Measurements from ENCODE around the gene CACNB1. TPM values are rescaled to one million over a fixed set of nuclear protein-coding genes. Genes with fewer than 3 reads are reported as not detected.
A peak's percentile ranks its signal among the peaks of the same experiment; 100 is the strongest.
"Not testable (repeated sequence)": the region's sequence is repeated elsewhere in the genome, so short reads cannot be mapped to it uniquely, and the experiment has no call there.

CACNB1 gene
- total RNA-seq, 8 experiments from 2014 or later = 1.9 to 19.3 (median 16.0) TPM

DNA sequence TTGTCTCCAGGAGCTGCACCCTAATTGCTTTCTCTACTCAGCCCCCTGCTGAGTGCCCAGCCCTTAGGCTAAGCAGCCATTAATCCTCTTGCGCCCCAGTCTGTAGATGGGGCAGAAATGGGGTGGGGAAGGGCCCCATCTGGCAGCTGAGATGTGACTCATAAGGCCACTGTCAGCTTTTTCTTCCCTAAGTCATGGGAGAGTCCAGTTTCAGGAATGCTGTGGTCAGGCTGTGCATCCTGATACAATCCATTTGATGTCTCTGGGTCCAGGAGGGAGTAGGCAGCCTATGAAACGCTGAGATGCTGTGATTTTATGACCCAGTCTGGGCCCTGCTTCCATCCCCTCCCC, 58.3 kb downstream of the CACNB1 start:
- WGBS, 10 experiments = 11 to 100% (median 70%) methylated on average over 1 to 2 of the region's 2 CpGs; no CpG with 5 or more reads in 7 of the 10 experiments
- ATAC-seq (replicated peaks in 6 of 8) = peak in 4 of 8 experiments; percentile 21 to 91 (median 78)
- no peak overlapping the region for H3K4me3 ChIP-seq
- no peaks in the 10 kb centered on the region for H3K4me1 ChIP-seq (replicated peaks in 1 of 2)
- no peak overlapping the region for H3K27ac ChIP-seq
- in situ Hi-C loops (cut with MboI; ENCODE audit: low pct_unique_long_range_greater_than_20kb in 2 of 9, low sequenced_read_pairs in 9 of 9, unreplicated experiment in 9 of 9) = loop anchor here in 1 of 9 experiments (25.0 kb wide), 1 partner anchor 152 kb away; no protein-coding TSS in a partner anchor

DNA sequence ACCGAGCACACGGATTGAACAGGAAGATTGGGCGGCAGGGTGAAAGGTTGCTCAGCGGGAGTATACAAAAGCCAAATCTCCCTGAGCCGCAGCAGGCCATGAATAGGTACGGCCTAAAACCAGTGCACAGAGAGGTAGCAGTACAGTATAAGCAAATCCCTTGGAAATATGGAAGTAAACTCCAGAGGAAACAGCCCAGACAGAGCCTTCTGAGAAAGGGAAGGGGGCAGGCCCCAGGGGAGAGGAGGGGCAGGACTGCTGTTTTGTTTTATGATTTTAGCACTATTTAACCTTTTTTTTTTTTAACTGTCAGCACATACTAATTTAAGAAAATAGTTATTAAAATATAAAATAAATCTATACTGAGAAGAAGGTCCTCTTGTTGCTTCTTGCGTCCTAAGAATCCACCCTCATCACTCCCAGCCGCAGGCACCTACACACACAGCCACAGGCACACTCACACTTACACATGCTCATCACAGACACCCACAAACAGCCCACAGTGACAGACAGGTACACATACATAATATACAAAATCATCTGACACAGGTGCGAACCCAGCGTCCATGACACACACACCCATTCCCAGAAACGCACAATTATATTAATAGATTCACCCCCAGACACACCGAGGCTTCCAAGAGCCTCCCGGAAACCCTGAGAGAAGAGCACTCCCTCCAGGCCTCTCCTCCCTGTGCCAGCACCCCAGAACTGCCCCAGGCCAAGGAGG, 58.9 kb downstream of the CACNB1 start:
- Histone ChIP-seq H3K27ac (no peak overlapping the region), H3K4me1 (replicated peaks in 1 of 2) (no peaks in the 10 kb centered on the region), H3K4me3 (no peak overlapping the region)
- in situ Hi-C loops (cut with MboI; ENCODE audit: low pct_unique_long_range_greater_than_20kb in 2 of 9, low sequenced_read_pairs in 9 of 9, unreplicated experiment in 9 of 9) = loop anchor here in 1 of 9 experiments (25.0 kb wide), 1 partner anchor 151 kb away; no protein-coding TSS in a partner anchor
- 50 to 97% (median 84%) methylated on average over 1 to 10 of the region's 13 CpGs for WGBS, 10 experiments
- ATAC-seq (replicated peaks in 6 of 8) = peak in 1 of 8 experiments; percentile 44

DNA sequence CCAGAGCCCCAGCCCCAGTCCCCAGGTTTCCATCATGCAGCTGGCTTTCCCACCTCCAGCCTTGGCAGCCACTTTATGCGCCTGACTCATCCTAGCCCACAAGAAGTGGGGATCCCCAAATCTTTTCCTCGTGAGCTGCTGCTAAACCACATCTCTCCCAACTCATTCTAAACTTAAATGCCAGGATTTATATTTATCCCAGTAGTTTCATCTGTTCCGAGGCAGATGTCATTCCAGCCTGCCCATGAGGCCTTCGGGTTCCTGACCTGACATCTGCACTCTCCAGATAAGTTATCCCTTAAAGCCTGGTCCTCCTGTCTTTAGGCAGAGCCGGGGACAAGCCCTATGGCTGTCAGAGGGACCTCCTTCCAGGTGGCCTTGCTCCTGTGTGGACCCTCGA, 62.6 kb downstream of the CACNB1 start:
- Histone ChIP-seq H3K27ac (no peak overlapping the region), H3K4me1 (replicated peaks in 1 of 2) (no peaks in the 10 kb centered on the region), H3K4me3 (no peak overlapping the region)
- ATAC-seq (replicated peaks in 6 of 8) = no peak
- WGBS, 10 experiments = 40 to 76% (median 67%) methylated on average over 1 to 3 of the region's 6 CpGs; no CpG with 5 or more reads in 7 of the 10 experiments
- in situ Hi-C loops (cut with MboI; ENCODE audit: low pct_unique_long_range_greater_than_20kb in 2 of 9, low sequenced_read_pairs in 9 of 9, unreplicated experiment in 9 of 9) = loop anchor here in 1 of 9 experiments (25.0 kb wide), 1 partner anchor 148 kb away; no protein-coding TSS in a partner anchor

DNA sequence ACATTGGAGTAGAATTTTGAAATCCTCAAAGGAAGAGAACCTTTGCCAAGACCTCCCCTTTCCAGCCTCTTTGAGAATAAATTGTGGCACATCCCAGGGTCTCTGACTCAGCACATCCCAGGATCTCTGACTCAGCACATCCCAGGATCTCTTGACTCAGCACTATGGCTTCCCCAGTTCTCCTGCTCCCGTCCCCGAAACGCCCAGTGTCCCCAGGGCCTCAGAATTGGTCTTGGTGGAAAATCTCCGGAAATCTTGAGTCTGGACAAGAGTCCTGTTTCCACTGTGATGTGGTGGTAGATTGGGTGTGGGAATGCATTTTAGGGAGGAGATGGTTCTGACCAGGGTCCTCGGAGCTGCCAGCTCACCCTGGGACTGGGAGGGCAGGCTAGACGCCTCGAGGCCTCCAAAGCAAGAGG, 65.3 kb downstream of the CACNB1 start:
- in situ Hi-C loops (cut with MboI; ENCODE audit: low pct_unique_long_range_greater_than_20kb in 2 of 9, low sequenced_read_pairs in 9 of 9, unreplicated experiment in 9 of 9) = loop anchor here in 1 of 9 experiments (25.0 kb wide), 1 partner anchor 145 kb away; no protein-coding TSS in a partner anchor
- no peaks in the 10 kb centered on the region for H3K4me1 ChIP-seq (replicated peaks in 1 of 2)
- no peak overlapping the region for H3K27ac ChIP-seq
- H3K4me3 ChIP-seq = no peak overlapping the region
- ATAC-seq (replicated peaks in 6 of 8) = peak in 3 of 8 experiments; percentile 39 to 99 (median 98)
- 10 to 100% (median 90%) methylated on average over 1 to 2 of the region's 7 CpGs; no CpG with 5 or more reads in 7 of the 10 experiments for WGBS, 10 experiments

DNA sequence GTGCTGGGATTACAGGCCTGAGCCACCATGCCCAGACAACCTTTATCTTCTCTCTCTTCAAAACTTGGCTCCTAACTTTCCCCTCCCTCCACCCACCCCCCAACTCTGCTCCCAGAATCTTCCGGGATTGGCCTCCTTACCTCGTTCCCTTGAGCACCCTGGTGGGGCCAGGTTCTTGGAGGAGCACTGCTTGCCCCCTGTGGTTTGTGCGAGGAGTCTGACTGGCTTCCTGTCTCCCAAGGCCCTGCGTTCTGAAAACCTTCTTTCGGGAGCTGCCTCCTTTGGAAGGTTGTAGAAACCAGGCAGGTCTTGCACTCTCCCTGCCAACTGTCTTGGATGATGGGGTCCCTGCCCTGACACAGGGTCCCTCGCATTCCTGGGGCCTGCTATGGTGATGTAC, 65.9 kb downstream of the CACNB1 start:
- Histone ChIP-seq H3K4me3 (no peak overlapping the region), H3K4me1 (replicated peaks in 1 of 2) (no peaks in the 10 kb centered on the region), H3K27ac (no peak overlapping the region)
- ATAC-seq (replicated peaks in 6 of 8) = no peak
- 60 to 100% (median 90%) methylated on average over 1 of the region's 6 CpGs; no CpG with 5 or more reads in 6 of the 10 experiments for WGBS, 10 experiments
- in situ Hi-C loops (cut with MboI; ENCODE audit: low pct_unique_long_range_greater_than_20kb in 2 of 9, low sequenced_read_pairs in 9 of 9, unreplicated experiment in 9 of 9) = loop anchor here in 1 of 9 experiments (25.0 kb wide), 1 partner anchor 144 kb away; no protein-coding TSS in a partner anchor

DNA sequence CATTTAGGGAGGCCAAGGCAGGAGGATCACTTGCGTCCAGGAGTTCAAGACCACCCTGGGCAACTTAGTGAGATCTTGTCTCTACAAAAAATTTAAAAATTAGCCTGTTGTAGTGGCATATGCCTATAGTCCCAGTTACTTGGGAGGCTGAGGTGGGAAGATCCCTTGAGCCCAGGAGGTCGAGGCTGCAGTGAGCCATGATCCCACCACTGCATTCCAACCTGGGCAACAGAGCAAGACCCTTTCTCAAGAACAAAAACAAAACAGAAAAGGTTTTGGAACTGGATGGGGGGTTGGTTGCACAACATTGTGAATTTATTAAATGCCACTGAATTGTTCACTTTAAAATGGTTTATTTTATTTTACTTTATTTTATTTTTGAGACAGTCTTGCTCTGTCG, 67.3 kb downstream of the CACNB1 start:
- ATAC-seq (replicated peaks in 6 of 8) = no peak
- Histone ChIP-seq H3K27ac (no peak overlapping the region), H3K4me3 (no peak overlapping the region), H3K4me1 (replicated peaks in 1 of 2) (no peaks in the 10 kb centered on the region)
- in situ Hi-C loops (cut with MboI; ENCODE audit: low pct_unique_long_range_greater_than_20kb in 2 of 9, low sequenced_read_pairs in 9 of 9, unreplicated experiment in 9 of 9) = loop anchor here in 1 of 9 experiments (25.0 kb wide), 1 partner anchor 143 kb away; no protein-coding TSS in a partner anchor
- whole genome bisulfite sequencing, 10 experiments = 57 to 100% (median 89%) methylated on average over 1 to 2 of the region's 3 CpGs; no CpG with 5 or more reads in 1 of the 10 experiments

DNA sequence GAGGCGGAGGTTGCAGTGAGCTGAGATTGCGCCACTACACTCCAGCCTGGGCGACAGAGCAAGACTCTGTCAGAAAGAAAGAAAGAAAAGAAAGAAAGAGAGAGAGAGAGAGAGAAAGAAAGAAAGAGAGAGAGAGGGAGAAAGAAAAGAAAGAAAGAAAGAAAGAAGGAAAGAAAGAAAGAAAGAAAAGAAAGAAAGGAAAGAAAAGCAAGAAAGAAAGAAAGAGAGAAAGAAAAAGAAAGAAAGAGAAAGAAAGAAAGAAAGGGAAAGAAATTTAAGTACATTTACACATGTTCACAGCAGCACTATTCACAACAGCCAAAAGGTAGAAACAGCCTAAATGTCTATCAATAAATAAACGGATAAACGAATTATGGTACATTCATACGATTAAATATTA, 67.9 kb downstream of the CACNB1 start:
- ATAC-seq (replicated peaks in 6 of 8); H3K27ac ChIP-seq; H3K4me1 ChIP-seq (replicated peaks in 1 of 2); H3K4me3 ChIP-seq: not testable (repeated sequence)
- 71 to 96% (median 84%) methylated on average over 3 to 6 of the region's 6 CpGs for WGBS, 10 experiments
- in situ Hi-C loops (cut with MboI; ENCODE audit: low pct_unique_long_range_greater_than_20kb in 2 of 9, low sequenced_read_pairs in 9 of 9, unreplicated experiment in 9 of 9) = loop anchor here in 1 of 9 experiments (25.0 kb wide), 1 partner anchor 142 kb away; no protein-coding TSS in a partner anchor

DNA sequence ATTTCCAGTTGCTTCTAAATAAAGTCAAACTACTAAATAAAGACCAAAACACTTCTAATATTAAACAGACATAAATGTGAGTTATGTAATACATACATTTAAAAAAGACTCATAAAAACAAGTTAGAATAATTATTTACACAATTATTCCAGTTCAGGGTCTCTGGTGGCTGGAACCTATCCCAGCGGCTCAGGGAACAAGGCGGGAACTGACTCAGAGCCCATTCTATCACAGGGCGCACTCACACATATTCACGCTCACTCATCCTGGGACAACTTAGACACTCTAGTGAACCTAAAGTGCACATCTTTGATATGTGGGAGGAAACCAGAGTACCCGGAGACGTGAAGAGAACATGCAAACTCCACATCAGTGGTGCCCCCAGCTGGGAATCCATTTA, 71.0 kb downstream of the CACNB1 start:
- no peak for ATAC-seq (replicated peaks in 6 of 8)
- 30 to 94% (median 45%) methylated on average over 1 to 4 of the region's 6 CpGs; no CpG with 5 or more reads in 3 of the 10 experiments for WGBS, 10 experiments
- Histone ChIP-seq H3K4me1 (replicated peaks in 1 of 2) (no peaks in the 10 kb centered on the region), H3K4me3 (no peak overlapping the region), H3K27ac (no peak overlapping the region)
- in situ Hi-C loops (cut with MboI; ENCODE audit: low pct_unique_long_range_greater_than_20kb in 2 of 9, low sequenced_read_pairs in 9 of 9, unreplicated experiment in 9 of 9) = loop anchor here in 1 of 9 experiments (25.0 kb wide), 1 partner anchor 139 kb away; no protein-coding TSS in a partner anchor

DNA sequence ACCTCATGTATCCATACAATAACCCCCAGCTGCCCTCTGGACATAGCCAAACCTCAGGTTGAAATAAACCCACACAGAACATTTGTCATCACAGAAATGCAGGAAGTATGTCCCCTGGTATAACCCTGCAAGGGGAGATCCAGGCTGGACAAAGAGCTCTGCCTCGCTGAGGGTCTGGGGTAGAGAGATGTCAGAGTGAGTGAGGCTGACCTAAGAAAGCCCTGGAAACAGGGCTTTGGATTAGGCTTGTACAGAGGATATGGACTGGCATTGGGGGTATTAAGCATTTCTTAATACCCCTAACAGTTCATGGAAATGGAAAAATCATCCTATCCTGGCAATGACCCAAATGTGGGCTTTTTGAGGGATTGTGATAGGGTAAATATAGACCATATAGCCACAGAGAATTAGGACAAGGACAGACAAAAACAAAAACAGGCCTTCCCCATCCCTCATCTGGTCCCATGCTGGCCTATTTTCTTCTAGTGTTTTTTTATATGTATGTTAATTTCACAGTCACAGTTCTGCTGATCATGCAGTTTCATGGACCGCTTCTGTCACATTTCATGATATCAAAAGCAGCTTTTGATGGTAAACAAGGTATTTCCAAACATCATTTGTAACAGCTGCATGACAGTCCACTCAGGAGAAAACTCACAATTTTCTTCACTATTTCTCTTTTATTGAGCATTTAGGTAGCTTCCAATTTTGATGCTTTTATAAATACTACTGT, 72.2 kb downstream of the CACNB1 start:
- WGBS, 10 experiments = 40 to 100% (median 85%) methylated on average over 1 to 2 of the region's 2 CpGs; no CpG with 5 or more reads in 4 of the 10 experiments
- in situ Hi-C loops (cut with MboI; ENCODE audit: low pct_unique_long_range_greater_than_20kb in 2 of 9, low sequenced_read_pairs in 9 of 9, unreplicated experiment in 9 of 9) = loop anchor here in 1 of 9 experiments (25.0 kb wide), 1 partner anchor 138 kb away; no protein-coding TSS in a partner anchor
- Histone ChIP-seq H3K27ac (no peak overlapping the region), H3K4me3 (no peak overlapping the region), H3K4me1 (replicated peaks in 1 of 2) (no peaks in the 10 kb centered on the region)
- no peak for ATAC-seq (replicated peaks in 6 of 8)

DNA sequence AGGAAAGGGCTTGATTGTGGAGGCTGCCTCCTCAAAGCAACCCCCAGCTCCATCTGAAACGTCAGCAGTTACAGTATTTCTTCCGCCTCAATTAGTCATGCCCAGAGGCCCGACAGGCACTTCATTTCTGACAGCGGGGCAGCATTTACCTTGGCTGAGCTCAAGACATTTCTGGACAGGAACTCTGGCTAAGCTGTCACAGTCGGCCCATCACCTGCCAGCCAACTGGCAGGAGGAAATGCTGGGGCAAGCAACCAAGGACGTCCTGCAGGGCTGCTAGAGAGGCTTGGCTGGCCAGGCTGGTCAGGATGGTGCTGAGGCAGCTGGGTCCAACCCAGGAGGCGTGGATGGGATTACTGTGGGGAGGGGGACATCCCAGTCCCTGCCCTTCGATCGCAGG, 73.8 kb downstream of the CACNB1 start:
- no peak for ATAC-seq (replicated peaks in 6 of 8)
- H3K4me3 ChIP-seq = no peak overlapping the region
- in situ Hi-C loops (cut with MboI; ENCODE audit: low pct_unique_long_range_greater_than_20kb in 2 of 9, low sequenced_read_pairs in 9 of 9, unreplicated experiment in 9 of 9) = no loop called here
- H3K4me1 ChIP-seq (replicated peaks in 1 of 2) = no peaks in the 10 kb centered on the region
- no peak overlapping the region for H3K27ac ChIP-seq
- WGBS, 10 experiments = 30 to 100% (median 76%) methylated on average over 1 to 8 of the region's 9 CpGs; no CpG with 5 or more reads in 4 of the 10 experiments
